ENCODE results near the gene KCNQ1. TPM values are rescaled to one million over a fixed set of nuclear protein-coding genes. Genes with fewer than 3 reads are reported as not detected.

The KCNQ1 gene
- total and polyA plus RNA-seq, 2 of the 13 experiments (the other 11 are each of a cell fraction or from before 2014, with no cell fraction given): 0.02 to 0.08 TPM

DNA sequence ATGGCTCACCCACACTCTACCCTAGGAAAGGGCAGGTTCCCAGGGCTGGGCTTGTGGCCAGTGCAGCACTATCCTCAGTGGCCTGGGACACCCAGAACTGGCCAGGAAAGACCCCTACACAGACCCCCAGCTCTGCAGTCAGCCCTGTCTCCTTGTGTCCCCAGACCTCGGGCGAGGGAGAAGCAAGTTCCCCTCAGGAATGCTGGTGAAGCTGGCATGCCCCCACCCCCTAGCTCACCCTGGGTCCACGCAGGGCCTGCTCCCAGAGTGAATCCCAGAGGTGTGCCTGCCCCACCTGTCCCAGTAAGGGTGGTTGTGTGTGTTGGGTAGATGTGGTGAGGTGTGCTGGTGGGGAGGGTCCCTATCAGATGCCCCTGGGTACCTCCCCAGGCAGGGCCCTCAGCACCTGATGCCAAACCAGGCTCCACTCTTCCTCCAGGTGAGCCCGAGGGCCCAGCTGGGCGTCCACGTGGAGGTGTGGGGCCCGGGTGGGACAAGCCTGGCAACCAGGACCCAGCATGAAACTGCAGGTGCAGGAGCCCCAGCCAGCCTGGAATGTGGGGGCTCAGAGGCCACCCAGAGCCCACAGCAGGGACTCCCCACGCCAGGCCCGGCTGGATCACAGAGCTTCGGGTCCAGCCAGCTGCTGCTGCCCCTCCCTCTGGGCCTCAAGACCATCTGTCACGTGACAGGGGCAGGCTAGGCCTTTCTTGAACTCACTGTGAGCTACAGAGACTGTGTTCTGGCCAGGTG, 303.4 kb downstream of the KCNQ1 start:
- Histone ChIP-seq H3K4me2 (ENCODE audit: low read depth, low read length) (no peak overlapping the region; the same call in 1 of the 2 replicates), H3K9ac (ENCODE audit: insufficient read depth, low read depth, low read length) (no peak overlapping the region), H3K27ac (ENCODE audit: extremely low read length, insufficient read depth, low read length) (no peak overlapping the region), H2AFZ (ENCODE audit: low read length) (no peak overlapping the region), H3K4me3 (replicated peaks in 1 of 3; ENCODE audit: insufficient read depth in 1 of 3, low read depth in 2 of 3, low read length in 3 of 3) (no peak overlapping the region), H4K20me1 (ENCODE audit: insufficient read depth, low read length) (no peaks in the 10 kb centered on the region), H3K79me2 (ENCODE audit: insufficient read depth, low read length) (no peaks in the 10 kb centered on the region), H3K27me3 (ENCODE audit: control insufficient read depth in 1 of 2, insufficient read depth in 2 of 2, low read length in 2 of 2) (peaks cover 13 to 79% of the 10 kb centered on the region in 2 experiments), H3K4me1 (ENCODE audit: insufficient read depth, low read length) (peaks cover 10% of the 10 kb centered on the region), H3K36me3 (replicated peaks in 1 of 2; ENCODE audit: control insufficient read depth in 1 of 2, insufficient read depth in 2 of 2, low read length in 2 of 2) (no peaks in the 10 kb centered on the region), H3K9me3 (ENCODE audit: low read length) (no peaks in the 10 kb centered on the region)
- no peak for DNase-seq (ENCODE audit: low spot score)
- BruUV-seq (replicated peaks): no TSS peak
- no peak for FAIRE-seq
- 33% methylated on average over 1 of the region's 11 CpGs for WGBS (ENCODE audit: low lambda C conversion rate)
- ATAC-seq: no peak
- POLR2A ChIA-PET: interaction anchor here (1.7 kb wide), 1 partner anchor 17 kb away, joined by 11 read pairs; no protein-coding TSS in a partner anchor
- CTCF ChIA-PET (ENCODE audit: low intra/inter-chr PET ratio, low total read pairs): no interaction called here
- intact Hi-C loops (cut with micrococcal nuclease; ENCODE audit: unreplicated experiment): no loop called here
- TF ChIP-seq, protein P1, sequence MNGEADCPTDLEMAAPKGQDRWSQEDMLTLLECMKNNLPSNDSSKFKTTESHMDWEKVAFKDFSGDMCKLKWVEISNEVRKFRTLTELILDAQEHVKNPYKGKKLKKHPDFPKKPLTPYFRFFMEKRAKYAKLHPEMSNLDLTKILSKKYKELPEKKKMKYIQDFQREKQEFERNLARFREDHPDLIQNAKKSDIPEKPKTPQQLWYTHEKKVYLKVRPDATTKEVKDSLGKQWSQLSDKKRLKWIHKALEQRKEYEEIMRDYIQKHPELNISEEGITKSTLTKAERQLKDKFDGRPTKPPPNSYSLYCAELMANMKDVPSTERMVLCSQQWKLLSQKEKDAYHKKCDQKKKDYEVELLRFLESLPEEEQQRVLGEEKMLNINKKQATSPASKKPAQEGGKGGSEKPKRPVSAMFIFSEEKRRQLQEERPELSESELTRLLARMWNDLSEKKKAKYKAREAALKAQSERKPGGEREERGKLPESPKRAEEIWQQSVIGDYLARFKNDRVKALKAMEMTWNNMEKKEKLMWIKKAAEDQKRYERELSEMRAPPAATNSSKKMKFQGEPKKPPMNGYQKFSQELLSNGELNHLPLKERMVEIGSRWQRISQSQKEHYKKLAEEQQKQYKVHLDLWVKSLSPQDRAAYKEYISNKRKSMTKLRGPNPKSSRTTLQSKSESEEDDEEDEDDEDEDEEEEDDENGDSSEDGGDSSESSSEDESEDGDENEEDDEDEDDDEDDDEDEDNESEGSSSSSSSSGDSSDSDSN (CRISPR knock-in tag; IDR thresholded peaks at IDR 0.05): 0 out of 2 replicates have a peak, but pooled peaks have one; percentile 12
- TF ChIP-seq RAD51 (IDR thresholded peaks at IDR 0.05; ENCODE audit: borderline replicate concordance) (peak; percentile 74; the same call in 1 of the 2 replicates), ARNT (IDR thresholded peaks at IDR 0.05) (no peak), HNRNPL (IDR thresholded peaks at IDR 0.05; ENCODE audit: low read depth, low read length) (no peak), ZNF235 (CRISPR knock-in tag; IDR thresholded peaks at IDR 0.05; ENCODE audit: borderline replicate concordance) (no peak), ZKSCAN1 (IDR thresholded peaks at IDR 0.05; ENCODE audit: low read length) (no peak), ZNF282 (IDR thresholded peaks at IDR 0.05; ENCODE audit: partially characterized antibody) (no peak), ZNF598 (CRISPR knock-in tag; IDR thresholded peaks at IDR 0.05; ENCODE audit: borderline replicate concordance) (no peak)
- TF ChIP-seq, protein P2, sequence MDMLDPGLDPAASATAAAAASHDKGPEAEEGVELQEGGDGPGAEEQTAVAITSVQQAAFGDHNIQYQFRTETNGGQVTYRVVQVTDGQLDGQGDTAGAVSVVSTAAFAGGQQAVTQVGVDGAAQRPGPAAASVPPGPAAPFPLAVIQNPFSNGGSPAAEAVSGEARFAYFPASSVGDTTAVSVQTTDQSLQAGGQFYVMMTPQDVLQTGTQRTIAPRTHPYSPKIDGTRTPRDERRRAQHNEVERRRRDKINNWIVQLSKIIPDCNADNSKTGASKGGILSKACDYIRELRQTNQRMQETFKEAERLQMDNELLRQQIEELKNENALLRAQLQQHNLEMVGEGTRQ (IDR thresholded peaks at IDR 0.05; ENCODE audit: low read depth, low read length): peak; percentile 55; the same call in 1 of the 2 replicates
- TF ChIP-seq, protein P2 (CRISPR knock-in tag; IDR thresholded peaks at IDR 0.05; ENCODE audit: borderline replicate concordance): peak; percentile 44; the same call in 1 of the 2 replicates
- in situ Hi-C loops (cut with HindIII; ENCODE audit: extremely low pct_ligation_motif_present, low pct_unique_long_range_greater_than_20kb): loop anchor here (25.0 kb wide), 1 partner anchor 536 kb away; no protein-coding TSS in a partner anchor

All from HepG2 (cell line).